PC-3 (cell line): ENCODE measurements around the gene TXNL4A. TPM values are rescaled to one million over a fixed set of nuclear protein-coding genes. Genes with fewer than 3 reads are reported as not detected.

Experiments
- ATAC-seq: fragments of 200-7000 bp; cut with Tn5 transposase; 2 replicates; pipeline ENCODE4 v1.9.1; 2020; ENCODE audit warnings: mild to moderate bottlenecking, moderate library complexity
- BruUV-seq: library from RNA; stranded (reverse); fragments of 400-500 nt; replicated peaks from 2 replicates; lab custom pipeline; 2021; lab: Mats Ljungman, UMichigan
- CTCF ChIA-PET: fragments of 300-600 bp; sonication (Branson Sonifier 250); formaldehyde crosslinking; loops from one replicate; lab custom pipeline; 2022; ENCODE audit warnings: antibody characterized with exemption; lab: Charles Lee
- POLR2A ChIA-PET: fragments of 300-600 bp; sonication (Branson Sonifier 250); formaldehyde crosslinking; loops from one replicate; lab custom pipeline; 2022; ENCODE audit warnings: antibody characterized with exemption; ENCODE audit not compliant: unreplicated experiment; lab: Charles Lee
- DNase-seq: peaks from one replicate; pipeline ENCODE4 v3.0.0-alpha.2; 2015
- H2AFZ ChIP-seq: fragments of 300-600 bp; sonication (generic); 2 replicates; pipeline ENCODE4 v1.6.0; 2016; ENCODE audit warnings: antibody characterized with exemption, low read length
- H3F3A ChIP-seq: fragments of 300-600 bp; sonication (generic); one replicate; pipeline ENCODE4 v1.6.0; 2017; ENCODE audit warnings: antibody characterized with exemption, low read length, control low read depth, mild to moderate bottlenecking; ENCODE audit not compliant: unreplicated experiment
- H3K27ac ChIP-seq: fragments of 300-600 bp; sonication (generic); 2 replicates; pipeline ENCODE4 v1.5.1; 2016; ENCODE audit warnings: mild to moderate bottlenecking, low read length
- H3K27me3 ChIP-seq: fragments of 300-600 bp; sonication (generic); 2 replicates; pipeline ENCODE4 v1.6.1; 2016; ENCODE audit warnings: low read length, mixed read lengths
- H3K36me3 ChIP-seq: fragments of 300-600 bp; sonication (generic); 2 replicates; pipeline ENCODE4 v1.6.1; 2016; ENCODE audit warnings: low read depth, mixed run types, low read length, mixed read lengths
- H3K4me1 ChIP-seq: fragments of 300-600 bp; sonication (generic); 2 replicates; pipeline ENCODE4 v1.5.1; 2016; ENCODE audit warnings: low read length; ENCODE audit not compliant: insufficient read depth
- H3K4me2 ChIP-seq: fragments of 300-600 bp; sonication (generic); 2 replicates; pipeline ENCODE4 v1.6.0; 2016; ENCODE audit warnings: low read length
- H3K4me3 ChIP-seq: fragments of 300-600 bp; sonication (generic); 2 replicates; pipeline ENCODE4 v1.5.1; 2016; ENCODE audit warnings: mild to moderate bottlenecking, low read length, mixed read lengths
- H3K79me2 ChIP-seq: fragments of 300-600 bp; sonication (generic); 2 replicates; pipeline ENCODE4 v1.6.1; 2017; ENCODE audit warnings: low read length, mixed read lengths
- H3K9ac ChIP-seq: fragments of 300-600 bp; sonication (generic); 2 replicates; pipeline ENCODE4 v1.6.0; 2016; ENCODE audit warnings: mild to moderate bottlenecking, low read length
- H3K9me2 ChIP-seq: fragments of 300-600 bp; sonication (generic); replicated peaks from 2 replicates; pipeline ENCODE4 v1.6.1; 2016; ENCODE audit warnings: mixed run types, low read length, mixed read lengths
- H3K9me3 ChIP-seq: fragments of 300-600 bp; sonication (generic); 2 replicates; pipeline ENCODE4 v1.6.1; 2016; ENCODE audit warnings: low read length, mixed read lengths
- H4K20me1 ChIP-seq: fragments of 300-600 bp; sonication (generic); 2 replicates; pipeline ENCODE4 v1.6.1; 2016; ENCODE audit warnings: low read length, mixed read lengths
- CTCF ChIP-seq: fragments of 300-600 bp; sonication (generic); conservative IDR thresholded peaks from 2 replicates; pipeline ENCODE4 v1.5.1; 2017; ENCODE audit warnings: antibody characterized with exemption, low read depth, mild to moderate bottlenecking, low read length
- EZH2 ChIP-seq: fragments of 300-600 bp; sonication (generic); IDR thresholded peaks from one replicate; pipeline ENCODE4 v1.6.1; 2017; ENCODE audit warnings: antibody characterized with exemption, mild to moderate bottlenecking, low read length; ENCODE audit not compliant: unreplicated experiment
- EZH2phosphoT487 ChIP-seq: fragments of 300-600 bp; sonication (generic); IDR thresholded peaks from 2 replicates; pipeline ENCODE4 v1.6.1; 2018; ENCODE audit warnings: mild to moderate bottlenecking, antibody characterized with exemption, low read length, borderline replicate concordance
- intact Hi-C: fragments of 100-400 bp; cut with micrococcal nuclease; formaldehyde crosslinking; loops from 2 replicates; pipeline ENCODE4 v1.9.0; 2023
- total RNA-seq: library from RNA; depleted of rRNA; stranded (reverse); fragments of >200 nt; gene quantifications from 2 replicates; pipeline ENCODE4 v1.2.3, GENCODE V29; 2014

Gene TXNL4A
- total RNA-seq, 1 experiment from 2014 or later, result 159 TPM

GRCh38 chr18:79954791-79955190 is 33.6 kb downstream of the TXNL4A start:
- Histone ChIP-seq H3K27me3 (no peaks in the 10 kb centered on the region), H3K4me2 (no peak overlapping the region), H3F3A (no peaks in the 10 kb centered on the region), H3K9ac (no peak overlapping the region), H4K20me1 (peaks cover 3% of the 10 kb centered on the region; the same call in 1 of the 2 replicates), H3K9me3 (no peaks in the 10 kb centered on the region), H3K4me1 (peaks cover 13% of the 10 kb centered on the region), H3K36me3 (no peaks in the 10 kb centered on the region), H3K9me2 (no peaks in the 10 kb centered on the region), H3K79me2 (peaks cover 13% of the 10 kb centered on the region), H3K27ac (no peak overlapping the region), H2AFZ (no peak overlapping the region), H3K4me3 (no peak overlapping the region)
- no peak for DNase-seq
- ChIA-PET POLR2A (no interaction called here), CTCF (no interaction called here)
- BruUV-seq, result no TSS peak
- ATAC-seq, result no peak
- intact Hi-C loops, result no loop called here
- TF ChIP-seq EZH2phosphoT487, result no peak
- TF ChIP-seq EZH2, result no peak
- TF ChIP-seq CTCF, result no peak

GRCh38 chr18:79953971-79954651 is 34.3 kb downstream of the TXNL4A start:
- POLR2A ChIA-PET, result no interaction called here
- no peak for ATAC-seq

More at GRCh38 chr18:79953971-79954651, 34.3 kb downstream of the TXNL4A start:
- CTCF ChIA-PET, result no interaction called here
- H3K4me3 ChIP-seq, result no peak overlapping the region
- no peaks in the 10 kb centered on the region for H3K9me2 ChIP-seq
- peaks cover 3% of the 10 kb centered on the region; the same call in 1 of the 2 replicates for H4K20me1 ChIP-seq
- H3K9ac ChIP-seq, result no peak overlapping the region
- TF ChIP-seq EZH2phosphoT487 (no peak), EZH2 (no peak), CTCF (no peak)
- DNase-seq, result no peak
- intact Hi-C loops, result no loop called here
- no peak overlapping the region for H3K4me2 ChIP-seq
- H3K9me3 ChIP-seq, result no peaks in the 10 kb centered on the region
- peaks cover 8% of the 10 kb centered on the region for H3K4me1 ChIP-seq
- H3K36me3 ChIP-seq, result no peaks in the 10 kb centered on the region; the same call in 1 of the 2 replicates
- H3F3A ChIP-seq, result no peaks in the 10 kb centered on the region
- H2AFZ ChIP-seq, result no peak overlapping the region
- no peak overlapping the region for H3K27ac ChIP-seq
- peaks cover 20% of the 10 kb centered on the region for H3K79me2 ChIP-seq
- H3K27me3 ChIP-seq, result no peaks in the 10 kb centered on the region
- no TSS peak for BruUV-seq
